Measurements from ENCODE around the gene SMYD2. TPM values are rescaled to one million over a fixed set of nuclear protein-coding genes. Genes with fewer than 3 reads are reported as not detected.

SMYD2 gene
- total and polyA plus RNA-seq, 2 donors (not counting 3 experiments of a cell fraction or from before 2014, with no cell fraction given) = 8.0 to 20.9 TPM

GRCh38 chr1:214341459-214341858 lies 60.5 kb downstream of the SMYD2 start:
- H3K9me1 ChIP-seq (replicated peaks; ENCODE audit: control insufficient read depth, extremely low read depth, insufficient read depth, low read length) = no peaks in the 10 kb centered on the region
- H3K9ac ChIP-seq (replicated peaks; ENCODE audit: extremely low read depth, insufficient read depth, low read length) = no peak overlapping the region
- POLR2A ChIA-PET = no interaction called here
- peaks cover 0 to 3% of the 10 kb centered on the region in 2 experiments for H3K36me3 ChIP-seq (ENCODE audit: control insufficient read depth in 2 of 2, extremely low read depth in 1 of 2, insufficient read depth in 2 of 2, low read length in 2 of 2)
- intact Hi-C loops (cut with micrococcal nuclease) (no loop called here), dilution Hi-C loops (cut with MboI; ENCODE audit: extremely low pct_ligation_motif_present, low sequenced_read_pairs) (loop anchor here (25.0 kb wide), 1 partner anchor 246 kb away; no protein-coding TSS in a partner anchor)
- no peaks in the 10 kb centered on the region for H3K4me1 ChIP-seq (ENCODE audit: control insufficient read depth, extremely low read depth, insufficient read depth, low read length)
- no peaks in the 10 kb centered on the region for H3K79me2 ChIP-seq (ENCODE audit: control insufficient read depth, insufficient read depth, low read length)
- no peak overlapping the region for H3K4me2 ChIP-seq (ENCODE audit: insufficient read depth, low read length)
- DNase-seq (ENCODE audit: low read depth, low spot score) (no peak), FAIRE-seq (no peak)
- H2AFZ ChIP-seq (ENCODE audit: low read depth, low read length) = no peak overlapping the region
- no peaks in the 10 kb centered on the region for H4K20me1 ChIP-seq (replicated peaks; ENCODE audit: control insufficient read depth, extremely low read depth, insufficient read depth, low read length)
- H3K27me3 ChIP-seq (ENCODE audit: control insufficient read depth in 2 of 2, insufficient read depth in 2 of 2, low read length in 2 of 2) = no peaks in the 10 kb centered on the region
- H3K9me3 ChIP-seq (replicated peaks; ENCODE audit: control insufficient read depth, insufficient read depth, low read length) = no peaks in the 10 kb centered on the region
- H3K4me3 ChIP-seq (replicated peaks in 1 of 3; ENCODE audit: insufficient read depth in 1 of 3, low read depth in 1 of 3, low read length in 3 of 3) = no peak overlapping the region
- TF ChIP-seq POLR2A (IDR thresholded peaks at IDR 0.05; ENCODE audit: low read depth, low read length) = no peak
- TF ChIP-seq EZH2 (IDR thresholded peaks at IDR 0.05; ENCODE audit: borderline replicate concordance, low read depth, low read length, severe bottlenecking) = no peak
- no peak overlapping the region for H3K27ac ChIP-seq (ENCODE audit: insufficient read depth, low read depth, low read length)
- CTCF ChIA-PET = interaction anchor here (1.0 to 3.5 kb wide), 4 partner anchors 9 to 286 kb away, joined by 3 to 19 read pairs (median 11); no protein-coding TSS in a partner anchor
- no TSS peak for BruUV-seq (replicated peaks)

- Histone ChIP-seq H3K9ac (replicated peaks; ENCODE audit: extremely low read depth, insufficient read depth, low read length) (no peak overlapping the region), H3K9me1 (replicated peaks; ENCODE audit: control insufficient read depth, extremely low read depth, insufficient read depth, low read length) (no peaks in the 10 kb centered on the region), H4K20me1 (replicated peaks; ENCODE audit: control insufficient read depth, extremely low read depth, insufficient read depth, low read length) (no peaks in the 10 kb centered on the region), H3K27me3 (ENCODE audit: control insufficient read depth in 2 of 2, insufficient read depth in 2 of 2, low read length in 2 of 2) (no peaks in the 10 kb centered on the region), H3K27ac (ENCODE audit: insufficient read depth, low read depth, low read length) (no peak overlapping the region), H3K4me3 (replicated peaks in 1 of 3; ENCODE audit: insufficient read depth in 1 of 3, low read depth in 1 of 3, low read length in 3 of 3) (no peak overlapping the region), H3K79me2 (ENCODE audit: control insufficient read depth, insufficient read depth, low read length) (no peaks in the 10 kb centered on the region), H3K4me1 (ENCODE audit: control insufficient read depth, extremely low read depth, insufficient read depth, low read length) (no peaks in the 10 kb centered on the region), H3K9me3 (replicated peaks; ENCODE audit: control insufficient read depth, insufficient read depth, low read length) (no peaks in the 10 kb centered on the region), H3K36me3 (ENCODE audit: control insufficient read depth in 2 of 2, extremely low read depth in 1 of 2, insufficient read depth in 2 of 2, low read length in 2 of 2) (peaks cover under 1 to 3% of the 10 kb centered on the region in 2 experiments), H2AFZ (ENCODE audit: low read depth, low read length) (no peak overlapping the region), H3K4me2 (ENCODE audit: insufficient read depth, low read length) (no peak overlapping the region)
- ChIA-PET CTCF (interaction anchor here (1.0 to 3.5 kb wide), 3 partner anchors 9 to 285 kb away, joined by 3 to 19 read pairs (median 19); no protein-coding TSS in a partner anchor), POLR2A (no interaction called here)
- dilution Hi-C loops (cut with MboI; ENCODE audit: extremely low pct_ligation_motif_present, low sequenced_read_pairs) = loop anchor here (25.0 kb wide), 1 partner anchor 245 kb away; no protein-coding TSS in a partner anchor
- no peak for FAIRE-seq
- no TSS peak for BruUV-seq (replicated peaks)
- no peak for TF ChIP-seq MYC (IDR thresholded peaks at IDR 0.05; ENCODE audit: low read depth, low read length)
- no peak for TF ChIP-seq CTCF (IDR thresholded peaks at IDR 0.05; ENCODE audit: extremely low read depth in 1 of 2, insufficient read depth in 1 of 2, low read depth in 1 of 2, low read length in 2 of 2)
- no peak for TF ChIP-seq EZH2 (IDR thresholded peaks at IDR 0.05; ENCODE audit: borderline replicate concordance, low read depth, low read length, severe bottlenecking)
- no peak for TF ChIP-seq MAX (IDR thresholded peaks at IDR 0.05; ENCODE audit: insufficient read depth, insufficient read length)
- no peak for TF ChIP-seq FOS (IDR thresholded peaks at IDR 0.05; ENCODE audit: borderline replicate concordance, insufficient read depth, low read length)
- TF ChIP-seq GATA2 (IDR thresholded peaks at IDR 0.05; ENCODE audit: insufficient read depth, insufficient read length, low read depth, low read length) = no peak
- no peak for TF ChIP-seq POLR2A (IDR thresholded peaks at IDR 0.05; ENCODE audit: low read depth, low read length)
- no peak for TF ChIP-seq POLR2AphosphoS5 (IDR thresholded peaks at IDR 0.05; ENCODE audit: insufficient read depth, low read depth, low read length)
- TF ChIP-seq JUN (IDR thresholded peaks at IDR 0.05; ENCODE audit: borderline replicate concordance, insufficient read depth, insufficient read length, low read depth) = no peak
- intact Hi-C loops (cut with micrococcal nuclease) = no loop called here
- DNase-seq (ENCODE audit: low read depth, low spot score) = no peak
Observed at GRCh38 chr1:214341932-214342331, 61.0 kb downstream of the SMYD2 start.
